Hematopoietic multipotent progenitor cell treated with erythropoietin and hydrocortisone succinate and interleukin-3 and kit ligand, for 17 days (in vitro differentiated cells): ENCODE results near the gene ZCCHC2.
A peak's percentile ranks its signal among the peaks of the same experiment; 100 is the strongest.

ENCODE experiments used
- DNase-seq: peaks from one replicate; pipeline ENCODE4 v3.0.0-alpha.2; 2015; ENCODE audit warnings: low spot score

ZCCHC2 gene

GRCh38 chr18:62578980-62579511 is 56.2 kb downstream of the ZCCHC2 start:
- no peak for DNase-seq

- no peak for DNase-seq
These were observed 60.6 kb downstream of the ZCCHC2 start for GRCh38 chr18:62583376-62583775.

GRCh38 chr18:62584241-62585120 is 61.7 kb downstream of the ZCCHC2 start:
- DNase-seq, result peak; percentile 89

- DNase-seq, result no peak
These were observed 62.7 kb downstream of the ZCCHC2 start for GRCh38 chr18:62585274-62586150.

GRCh38 chr18:62586151-62586774 is 63.4 kb downstream of the ZCCHC2 start:
- DNase-seq, result peak; percentile 69

GRCh38 chr18:62586781-62587487 is 64.1 kb downstream of the ZCCHC2 start:
- DNase-seq, result no peak

- DNase-seq, result no peak
These were observed 64.9 kb downstream of the ZCCHC2 start for GRCh38 chr18:62587689-62588088.

- DNase-seq, result no peak
These were observed 65.4 kb downstream of the ZCCHC2 start for GRCh38 chr18:62588217-62588616.

- DNase-seq, result no peak
These were observed 68.2 kb downstream of the ZCCHC2 start for GRCh38 chr18:62590799-62591590.

- no peak for DNase-seq
These were observed 73.5 kb downstream of the ZCCHC2 start for GRCh38 chr18:62596145-62597005.

GRCh38 chr18:62601871-62602270 is 79.0 kb downstream of the ZCCHC2 start:
- no peak for DNase-seq

GRCh38 chr18:62602706-62603105 is 79.9 kb downstream of the ZCCHC2 start:
- DNase-seq, result no peak

- DNase-seq, result no peak
These were observed 80.4 kb downstream of the ZCCHC2 start for GRCh38 chr18:62603211-62603610.

GRCh38 chr18:62603979-62604378 is 81.2 kb downstream of the ZCCHC2 start:
- DNase-seq, result no peak

GRCh38 chr18:62605685-62606084 is 82.9 kb downstream of the ZCCHC2 start:
- no peak for DNase-seq

GRCh38 chr18:62606106-62606505 is 83.3 kb downstream of the ZCCHC2 start:
- DNase-seq, result no peak

GRCh38 chr18:62607302-62607701 is 84.5 kb downstream of the ZCCHC2 start:
- DNase-seq, result no peak

GRCh38 chr18:62607708-62608428 is 85.0 kb downstream of the ZCCHC2 start:
- DNase-seq, result no peak

- no peak for DNase-seq
These were observed 86.9 kb downstream of the ZCCHC2 start for GRCh38 chr18:62609764-62610163.
